Measurements from ENCODE around the gene MCTP1.

MCTP1 gene

DNA sequence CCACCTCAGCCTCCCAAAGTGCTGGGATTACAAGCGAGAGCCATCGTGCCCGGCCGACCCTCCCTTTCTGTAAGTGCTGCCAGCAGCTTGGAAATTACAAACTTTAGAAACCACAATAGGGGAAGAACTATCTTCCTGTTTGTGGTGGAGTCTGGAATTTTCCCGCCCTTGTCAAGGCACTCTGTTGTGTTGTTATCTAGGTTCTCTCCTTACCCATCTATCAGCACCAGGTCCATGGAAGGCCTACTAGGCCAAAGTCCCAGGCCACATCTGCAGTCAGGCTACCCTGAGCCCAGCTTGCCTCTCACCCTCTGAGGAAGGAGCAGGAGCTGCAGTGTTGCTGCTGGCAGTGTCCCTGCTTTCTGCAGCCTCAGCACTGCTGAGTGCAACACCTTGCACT, 214.9 kb downstream of the MCTP1 start:
- ATAC-seq (ENCODE audit: low read depth) = 0 out of 3 replicates have a peak, but pooled peaks have one; percentile 14
- no peaks in the 10 kb centered on the region for H3K27me3 ChIP-seq (ENCODE audit: insufficient read depth, poor library complexity, severe bottlenecking)
- DNase-seq (ENCODE audit: low spot score) = no peak

DNA sequence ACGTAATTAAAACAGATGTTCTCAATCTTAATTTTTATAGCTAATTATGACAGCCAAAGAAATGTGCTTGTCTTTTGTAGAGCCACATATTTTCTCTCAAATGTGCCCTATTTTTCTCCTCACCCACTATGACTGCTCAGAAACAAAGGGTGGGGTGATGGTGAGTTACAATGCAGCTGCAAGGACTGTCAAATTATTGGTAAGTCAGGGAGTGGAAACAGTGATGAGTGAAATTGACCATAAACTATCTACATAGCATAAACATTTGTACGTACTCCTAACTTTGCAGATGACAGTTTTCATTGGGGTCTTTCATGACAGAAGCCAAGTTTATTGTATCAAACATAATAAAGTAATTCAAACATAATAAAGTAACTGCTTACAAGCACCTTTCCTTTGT, 215.9 kb downstream of the MCTP1 start:
- Histone ChIP-seq H3K36me3 (ENCODE audit: low read depth) (no peaks in the 10 kb centered on the region), H3K27me3 (ENCODE audit: insufficient read depth, poor library complexity, severe bottlenecking) (no peaks in the 10 kb centered on the region), H3K4me3 (ENCODE audit: severe bottlenecking) (no peak overlapping the region), H3K27ac (ENCODE audit: poor library complexity, severe bottlenecking) (no peak overlapping the region), H3K4me1 (ENCODE audit: insufficient read depth, poor library complexity, severe bottlenecking) (no peaks in the 10 kb centered on the region), H3K9me3 (ENCODE audit: severe bottlenecking) (peaks cover 3% of the 10 kb centered on the region)
- ATAC-seq (ENCODE audit: low read depth) (no peak), DNase-seq (ENCODE audit: low spot score) (no peak)
- TF ChIP-seq, protein P1, sequence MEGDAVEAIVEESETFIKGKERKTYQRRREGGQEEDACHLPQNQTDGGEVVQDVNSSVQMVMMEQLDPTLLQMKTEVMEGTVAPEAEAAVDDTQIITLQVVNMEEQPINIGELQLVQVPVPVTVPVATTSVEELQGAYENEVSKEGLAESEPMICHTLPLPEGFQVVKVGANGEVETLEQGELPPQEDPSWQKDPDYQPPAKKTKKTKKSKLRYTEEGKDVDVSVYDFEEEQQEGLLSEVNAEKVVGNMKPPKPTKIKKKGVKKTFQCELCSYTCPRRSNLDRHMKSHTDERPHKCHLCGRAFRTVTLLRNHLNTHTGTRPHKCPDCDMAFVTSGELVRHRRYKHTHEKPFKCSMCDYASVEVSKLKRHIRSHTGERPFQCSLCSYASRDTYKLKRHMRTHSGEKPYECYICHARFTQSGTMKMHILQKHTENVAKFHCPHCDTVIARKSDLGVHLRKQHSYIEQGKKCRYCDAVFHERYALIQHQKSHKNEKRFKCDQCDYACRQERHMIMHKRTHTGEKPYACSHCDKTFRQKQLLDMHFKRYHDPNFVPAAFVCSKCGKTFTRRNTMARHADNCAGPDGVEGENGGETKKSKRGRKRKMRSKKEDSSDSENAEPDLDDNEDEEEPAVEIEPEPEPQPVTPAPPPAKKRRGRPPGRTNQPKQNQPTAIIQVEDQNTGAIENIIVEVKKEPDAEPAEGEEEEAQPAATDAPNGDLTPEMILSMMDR (IDR thresholded peaks at IDR 0.05; ENCODE audit: poor library complexity, severe bottlenecking) = no peak

More for the DNA sequence above, 214.9 kb downstream of the MCTP1 start:
- H3K4me3 ChIP-seq (ENCODE audit: severe bottlenecking) = no peak overlapping the region
- H3K9me3 ChIP-seq (ENCODE audit: severe bottlenecking) = peaks cover 3% of the 10 kb centered on the region
- TF ChIP-seq, protein P1 (IDR thresholded peaks at IDR 0.05; ENCODE audit: poor library complexity, severe bottlenecking) = no peak
- H3K4me1 ChIP-seq (ENCODE audit: insufficient read depth, poor library complexity, severe bottlenecking) = no peaks in the 10 kb centered on the region
- no peak overlapping the region for H3K27ac ChIP-seq (ENCODE audit: poor library complexity, severe bottlenecking)
- H3K36me3 ChIP-seq (ENCODE audit: low read depth) = no peaks in the 10 kb centered on the region

DNA sequence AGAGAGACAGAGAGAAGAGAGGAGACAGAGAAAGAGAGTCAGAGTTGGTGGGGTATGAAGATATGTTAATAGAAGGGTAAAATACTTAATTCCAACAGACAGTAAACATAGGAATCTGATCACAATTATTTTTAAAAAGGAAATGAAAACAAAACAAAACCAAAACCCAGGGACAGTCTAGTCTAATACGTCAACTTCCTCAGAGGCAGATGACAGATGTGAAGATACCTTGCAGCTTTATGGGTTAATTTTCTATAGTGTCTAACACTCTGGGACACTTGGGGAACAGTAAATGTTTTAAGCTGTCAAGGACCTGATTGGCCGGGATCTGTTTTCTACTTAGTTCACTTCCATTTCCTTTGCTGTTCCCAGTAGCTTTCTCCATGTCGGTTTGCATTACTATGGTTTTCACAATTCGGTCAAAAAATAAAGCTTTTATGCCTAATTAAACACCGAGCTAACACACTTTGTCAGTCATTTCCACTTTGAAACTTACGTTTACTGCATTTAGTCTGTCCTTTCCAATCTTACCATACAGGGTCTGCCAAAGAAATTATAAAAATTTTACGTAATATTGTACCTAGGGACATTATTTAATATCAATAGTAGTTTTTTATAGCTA, 216.5 kb downstream of the MCTP1 start:
- Histone ChIP-seq H3K27ac (ENCODE audit: poor library complexity, severe bottlenecking) (no peak overlapping the region), H3K4me1 (ENCODE audit: insufficient read depth, poor library complexity, severe bottlenecking) (no peaks in the 10 kb centered on the region), H3K36me3 (ENCODE audit: low read depth) (no peaks in the 10 kb centered on the region), H3K4me3 (ENCODE audit: severe bottlenecking) (no peak overlapping the region), H3K9me3 (ENCODE audit: severe bottlenecking) (peaks cover 3% of the 10 kb centered on the region), H3K27me3 (ENCODE audit: insufficient read depth, poor library complexity, severe bottlenecking) (no peaks in the 10 kb centered on the region)
- ATAC-seq (ENCODE audit: low read depth) (no peak), DNase-seq (ENCODE audit: low spot score) (no peak)
- TF ChIP-seq, protein P1 (IDR thresholded peaks at IDR 0.05; ENCODE audit: poor library complexity, severe bottlenecking) = no peak

DNA sequence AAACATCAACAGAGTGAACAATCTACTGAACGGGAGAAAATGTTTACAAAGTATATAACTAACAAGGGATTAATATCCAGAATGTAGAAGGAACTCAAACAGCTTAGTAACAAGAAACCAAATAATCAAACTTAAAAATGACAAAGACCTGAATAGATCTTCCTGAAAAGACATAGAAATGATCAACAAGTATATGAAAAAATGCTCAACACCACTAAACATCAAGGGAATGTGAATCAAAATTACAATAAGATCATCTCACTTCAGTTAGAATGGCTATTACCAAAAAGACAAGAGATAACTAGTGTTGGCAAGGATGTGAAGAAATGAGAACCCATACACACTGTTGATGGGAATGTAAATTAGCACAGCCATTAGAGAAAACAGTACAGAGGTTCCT, 218.8 kb downstream of the MCTP1 start:
- no peak overlapping the region for H3K27ac ChIP-seq (ENCODE audit: poor library complexity, severe bottlenecking)
- no peak overlapping the region for H3K4me3 ChIP-seq (ENCODE audit: severe bottlenecking)
- no peaks in the 10 kb centered on the region for H3K4me1 ChIP-seq (ENCODE audit: insufficient read depth, poor library complexity, severe bottlenecking)
- DNase-seq (ENCODE audit: low spot score) = no peak
- TF ChIP-seq, protein P1 (IDR thresholded peaks at IDR 0.05; ENCODE audit: poor library complexity, severe bottlenecking) = no peak
- peaks cover 3% of the 10 kb centered on the region for H3K9me3 ChIP-seq (ENCODE audit: severe bottlenecking)
- H3K27me3 ChIP-seq (ENCODE audit: insufficient read depth, poor library complexity, severe bottlenecking) = no peaks in the 10 kb centered on the region
- ATAC-seq (ENCODE audit: low read depth) = no peak
- no peaks in the 10 kb centered on the region for H3K36me3 ChIP-seq (ENCODE audit: low read depth)

DNA sequence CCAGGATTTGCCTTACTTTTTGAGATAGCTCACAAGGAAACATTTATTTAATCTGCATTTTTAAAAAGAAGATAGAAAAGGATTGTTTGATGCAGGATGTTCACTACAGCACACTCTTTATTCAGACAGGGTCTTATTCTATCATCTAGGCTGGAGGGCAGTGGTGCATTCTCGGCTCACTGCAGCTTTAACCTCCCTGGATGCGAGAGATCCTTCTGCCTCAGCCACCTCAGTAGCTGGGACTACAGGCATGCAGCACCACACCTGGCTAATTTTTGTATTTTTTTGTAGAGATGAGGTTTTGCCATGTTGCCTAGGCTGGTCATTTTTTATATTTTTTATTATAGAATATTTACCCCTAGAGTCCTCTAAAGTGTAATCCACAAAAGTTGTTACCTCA, 221.4 kb downstream of the MCTP1 start:
- TF ChIP-seq, protein P1 (IDR thresholded peaks at IDR 0.05; ENCODE audit: poor library complexity, severe bottlenecking) = no peak
- no peak overlapping the region for H3K4me3 ChIP-seq (ENCODE audit: severe bottlenecking)
- no peak overlapping the region for H3K27ac ChIP-seq (ENCODE audit: poor library complexity, severe bottlenecking)
- H3K27me3 ChIP-seq (ENCODE audit: insufficient read depth, poor library complexity, severe bottlenecking) = no peaks in the 10 kb centered on the region
- no peaks in the 10 kb centered on the region for H3K36me3 ChIP-seq (ENCODE audit: low read depth)
- DNase-seq (ENCODE audit: low spot score) (no peak), ATAC-seq (ENCODE audit: low read depth) (no peak)
- no peaks in the 10 kb centered on the region for H3K4me1 ChIP-seq (ENCODE audit: insufficient read depth, poor library complexity, severe bottlenecking)
- peaks cover 3% of the 10 kb centered on the region for H3K9me3 ChIP-seq (ENCODE audit: severe bottlenecking)

All from RWPE2 (cell line).